H9 (cell line): Measurements from ENCODE around the gene TENM3. TPM values are rescaled to one million over a fixed set of nuclear protein-coding genes. Genes with fewer than 3 reads are reported as not detected.

Experiments used
- DNase-seq: peaks from one replicate; pipeline ENCODE4 v3.0.0-alpha.2; 2017
- H2AFZ ChIP-seq: one replicate; pipeline ENCODE4 v1.6.1; 2013; ENCODE audit warnings: mild to moderate bottlenecking, low read length, control low read depth, moderate library complexity
- H2AK5ac ChIP-seq: 2 replicates; pipeline ENCODE4 v1.6.1; 2013; ENCODE audit warnings: low read length, control low read depth, mixed read lengths; ENCODE audit not compliant: insufficient read length
- H2BK120ac ChIP-seq: one replicate; pipeline ENCODE4 v1.6.1; 2013; ENCODE audit warnings: low read depth, mild to moderate bottlenecking, low read length, control low read depth, inconsistent platforms; ENCODE audit not compliant: poor library complexity, severe bottlenecking
- H2BK12ac ChIP-seq: 2 replicates; pipeline ENCODE4 v1.6.1; 2013; ENCODE audit warnings: low read length, control low read depth, mixed read lengths, low read depth; ENCODE audit not compliant: insufficient read length
- H2BK15ac ChIP-seq: 2 replicates; pipeline ENCODE4 v1.6.1; 2013; ENCODE audit warnings: low read depth, low read length, control low read depth
- H2BK20ac ChIP-seq: one replicate; pipeline ENCODE4 v1.6.1; 2013; ENCODE audit warnings: low read depth, mild to moderate bottlenecking, low read length, control low read depth, inconsistent platforms; ENCODE audit not compliant: poor library complexity, severe bottlenecking
- H2BK5ac ChIP-seq: 2 replicates; pipeline ENCODE4 v1.6.1; 2013; ENCODE audit warnings: low read length, control low read depth, mixed read lengths; ENCODE audit not compliant: insufficient read length
- H3K14ac ChIP-seq: 2 replicates; pipeline ENCODE4 v1.6.1; 2013; ENCODE audit warnings: low read length, control low read depth; ENCODE audit not compliant: insufficient read depth
- H3K18ac ChIP-seq: 2 replicates; pipeline ENCODE4 v1.6.1; 2013; ENCODE audit warnings: low read depth, mild to moderate bottlenecking, mixed read lengths, low read length, control low read depth; ENCODE audit not compliant: insufficient read length
- H3K23ac ChIP-seq: 2 replicates; pipeline ENCODE4 v1.6.1; 2013; ENCODE audit warnings: low read length, control low read depth, mixed read lengths, low read depth; ENCODE audit not compliant: insufficient read length
- H3K23me2 ChIP-seq: 2 replicates; pipeline ENCODE4 v1.6.1; 2013; ENCODE audit warnings: low read depth, mild to moderate bottlenecking, mixed read lengths, low read length, control low read depth; ENCODE audit not compliant: insufficient read length, poor library complexity, severe bottlenecking
- H3K27ac ChIP-seq: 2 replicates; pipeline ENCODE4 v1.5.1; 2013; ENCODE audit warnings: low read length, control low read depth, mixed read lengths, low read depth; ENCODE audit not compliant: insufficient read length
- H3K27me3 ChIP-seq: 2 replicates; pipeline ENCODE4 v1.6.1; 2013; ENCODE audit warnings: low read length, control low read depth, inconsistent platforms; ENCODE audit not compliant: insufficient read depth
- H3K4ac ChIP-seq: 2 replicates; pipeline ENCODE4 v1.6.1; 2013; ENCODE audit warnings: low read depth, mild to moderate bottlenecking, control low read depth, inconsistent platforms, low read length, moderate library complexity
- H3K4me1 ChIP-seq: 2 replicates; pipeline ENCODE4 v1.6.1; 2013; ENCODE audit warnings: low read length, control low read depth, inconsistent platforms; ENCODE audit not compliant: insufficient read depth
- H3K4me2 ChIP-seq: 2 replicates; pipeline ENCODE4 v1.6.1; 2013; ENCODE audit warnings: low read length, control low read depth, mixed read lengths; ENCODE audit not compliant: insufficient read length, insufficient read depth
- H3K56ac ChIP-seq: 2 replicates; pipeline ENCODE4 v1.6.1; 2013; ENCODE audit warnings: low read depth, mild to moderate bottlenecking, mixed read lengths, low read length, control low read depth; ENCODE audit not compliant: insufficient read length
- H3K79me1 ChIP-seq: 2 replicates; pipeline ENCODE4 v1.6.1; 2013; ENCODE audit warnings: low read depth, mild to moderate bottlenecking, moderate library complexity, low read length, control low read depth, inconsistent platforms; ENCODE audit not compliant: insufficient read depth, poor library complexity, severe bottlenecking
- H3K79me2 ChIP-seq: 2 replicates; pipeline ENCODE4 v1.6.1; 2013; ENCODE audit warnings: low read length, control low read depth, inconsistent platforms; ENCODE audit not compliant: insufficient read depth
- H3K9ac ChIP-seq: 2 replicates; pipeline ENCODE4 v1.6.1; 2013; ENCODE audit warnings: low read length, control low read depth, mixed read lengths; ENCODE audit not compliant: insufficient read length; ENCODE audit errors: extremely low read depth
- H3K9me3 ChIP-seq: one replicate; pipeline ENCODE4 v1.6.1; 2013; ENCODE audit warnings: low read depth, low read length, inconsistent platforms; ENCODE audit not compliant: control insufficient read depth
- H3T11ph ChIP-seq: one replicate; pipeline ENCODE4 v1.6.1; 2013; ENCODE audit warnings: mild to moderate bottlenecking, low read length, control low read depth, inconsistent platforms
- H4K20me1 ChIP-seq: one replicate; pipeline ENCODE4 v1.6.1; 2013; ENCODE audit not compliant: control insufficient read depth, insufficient read length, insufficient read depth
- H4K5ac ChIP-seq: 2 replicates; pipeline ENCODE4 v1.6.1; 2013; ENCODE audit warnings: low read depth, mild to moderate bottlenecking, mixed read lengths, low read length, control low read depth; ENCODE audit not compliant: insufficient read length
- H4K8ac ChIP-seq: replicated peaks from 2 replicates; pipeline ENCODE4 v1.6.1; 2013; ENCODE audit warnings: low read length, control low read depth, mixed read lengths, low read depth; ENCODE audit not compliant: insufficient read length
- H4K91ac ChIP-seq: 2 replicates; pipeline ENCODE4 v1.6.1; 2013; ENCODE audit warnings: low read depth, mild to moderate bottlenecking, moderate library complexity, mixed read lengths, low read length, control low read depth; ENCODE audit not compliant: insufficient read length
- H3K27ac Mint-ChIP-seq, 3 experiments: 2 replicates in 2 of 3; 3 replicates in 1 of 3; pipeline ENCODE4 v1.8.0; 2020 to 2021; ENCODE audit warnings: mixed read lengths in 3 of 3, mild to moderate bottlenecking in 1 of 3, moderate library complexity in 1 of 3
- H3K27me3 Mint-ChIP-seq: 2 replicates; pipeline ENCODE4 v1.8.0; 2021; ENCODE audit warnings: low read depth, mild to moderate bottlenecking, moderate library complexity, mixed read lengths
- H3K36me3 Mint-ChIP-seq, 3 experiments: 2 replicates in 2 of 3; 3 replicates in 1 of 3; pipeline ENCODE4 v1.8.0; 2020 to 2021; ENCODE audit warnings: low read depth in 3 of 3, mixed read lengths in 3 of 3; ENCODE audit not compliant: insufficient read depth in 1 of 3
- H3K4me1 Mint-ChIP-seq, 2 experiments: 2 replicates each; pipeline ENCODE4 v1.8.0; 2020; ENCODE audit warnings: mixed read lengths in 2 of 2
- H3K4me3 Mint-ChIP-seq, 2 experiments: 2 replicates in 1 of 2; 3 replicates in 1 of 2; pipeline ENCODE4 v1.8.0; 2020 to 2021; ENCODE audit warnings: mild to moderate bottlenecking in 2 of 2, mixed read lengths in 2 of 2, moderate library complexity in 1 of 2
- H3K9me3 Mint-ChIP-seq, 2 experiments: 2 replicates in 1 of 2; 3 replicates in 1 of 2; pipeline ENCODE4 v1.8.0; 2020; ENCODE audit warnings: mild to moderate bottlenecking in 2 of 2, mixed read lengths in 2 of 2, moderate library complexity in 1 of 2
- CTCF ChIP-seq: fragments of 200-600 bp; sonication (generic); conservative IDR thresholded peaks from 3 replicates; pipeline ENCODE4 v1.8.0; 2021; ENCODE audit warnings: antibody characterized with exemption, mild to moderate bottlenecking
- WGBS: extraction: QIAGEN DNeasy Blood & Tissue Kit; methylation state at CpG from one replicate; pipeline ENCODE4 v1.1.7; 2013; ENCODE audit warnings: missing lambda C conversion rate, low lambda C conversion rate, mixed read lengths; ENCODE audit not compliant: insufficient read length; ENCODE audit errors: extremely low coverage; 5-methylcytosine and 5-hydroxymethylcytosine counted together
- total RNA-seq: library from RNA; stranded (reverse); gene quantifications from 2 replicates; pipeline ENCODE4 v1.2.1, GENCODE V29; 2021

Gene TENM3
- total RNA-seq, 1 experiment from 2014 or later: 49.6 TPM

- no peak overlapping the region for H3K4me2 ChIP-seq
- Mint-ChIP-seq H3K4me3 (no peak overlapping the region), H3K27me3 (no peaks in the 10 kb centered on the region), H3K9me3 (no peaks in the 10 kb centered on the region), H3K27ac (no peak overlapping the region), H3K36me3 (peaks cover 10 to 20% (median 12%) of the 10 kb centered on the region in 3 experiments), H3K4me1 (no peaks in the 10 kb centered on the region)
- no peak overlapping the region for H3K9ac ChIP-seq
- no peak overlapping the region for H3K23ac ChIP-seq
- no peak overlapping the region for H2BK120ac ChIP-seq
- H3K27me3 ChIP-seq: peaks cover 2% of the 10 kb centered on the region; the same call in 1 of the 2 replicates
- no peak overlapping the region for H3T11ph ChIP-seq
- no peak overlapping the region for H4K91ac ChIP-seq
- no peak overlapping the region for H2AFZ ChIP-seq
- H3K79me2 ChIP-seq: no peaks in the 10 kb centered on the region; the same call in 1 of the 2 replicates
- no peak overlapping the region for H3K14ac ChIP-seq
- H3K18ac ChIP-seq: no peak overlapping the region
- no peaks in the 10 kb centered on the region for H4K20me1 ChIP-seq
- no peak overlapping the region for H4K5ac ChIP-seq
- H3K4me1 ChIP-seq: no peaks in the 10 kb centered on the region
- TF ChIP-seq CTCF: no peak
- no peak overlapping the region for H3K27ac ChIP-seq
- H4K8ac ChIP-seq: no peak overlapping the region
- H3K79me1 ChIP-seq: no peaks in the 10 kb centered on the region
- no peak for DNase-seq
- no peaks in the 10 kb centered on the region for H3K23me2 ChIP-seq
- no peak overlapping the region for H2BK15ac ChIP-seq
- no peak overlapping the region for H2BK20ac ChIP-seq
- no peak overlapping the region for H3K4ac ChIP-seq
- WGBS: no CpG with 5 or more reads among the region's 2 CpGs
- H2AK5ac ChIP-seq: no peak overlapping the region
- H3K9me3 ChIP-seq: no peaks in the 10 kb centered on the region
- H2BK5ac ChIP-seq: no peak overlapping the region
- no peak overlapping the region for H3K56ac ChIP-seq
- H2BK12ac ChIP-seq: no peak overlapping the region
These were observed 493.0 kb downstream of the TENM3 start for GRCh38 chr4:182736207-182736606.
